Measurements from ENCODE around the gene RIMS3. TPM values are rescaled to one million over a fixed set of nuclear protein-coding genes. Genes with fewer than 3 reads are reported as not detected.

RIMS3 gene
- total and polyA plus RNA-seq, 2 donors, result 3.1 to 4.0 TPM

DNA sequence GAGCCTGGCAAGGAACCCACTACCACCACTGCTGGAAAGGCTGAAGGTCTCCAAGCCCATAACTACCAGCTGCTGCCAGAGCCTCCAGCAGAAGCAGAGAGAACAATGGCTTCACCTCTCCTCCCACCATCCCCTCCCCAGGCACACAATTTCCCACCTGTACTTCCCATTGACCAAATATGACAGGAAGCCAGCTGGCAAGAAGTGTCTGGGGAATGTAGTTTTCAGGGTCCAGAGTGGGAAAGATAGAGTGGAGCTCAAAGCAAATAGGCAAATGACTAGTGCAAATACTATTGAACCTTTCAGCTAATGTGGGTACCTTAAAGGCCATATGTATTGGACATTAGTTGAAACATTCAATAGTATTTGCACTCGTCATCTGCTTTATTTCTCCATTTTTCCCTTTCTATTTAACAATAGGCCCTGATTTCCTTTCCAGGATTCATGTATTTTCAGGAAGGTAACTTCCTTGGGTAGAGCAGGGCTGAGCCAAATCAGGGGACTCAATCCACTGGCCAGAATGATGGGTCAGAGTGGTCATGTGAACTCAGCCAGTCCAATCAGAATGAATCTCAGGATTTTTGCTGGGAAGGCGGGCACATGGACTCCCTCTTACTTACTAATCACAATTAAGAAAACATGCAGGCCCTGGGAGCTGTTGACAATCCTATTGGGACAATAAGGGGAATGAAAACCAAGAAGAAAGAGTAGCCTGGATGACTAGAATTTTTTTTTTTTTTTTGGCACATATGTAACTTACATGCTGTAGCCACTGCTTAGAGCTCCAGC, 13.9 kb upstream of the RIMS3 start:
- no peak overlapping the region for H3K4me3 ChIP-seq (ENCODE audit: low read depth, low read length)
- no peak for DNase-seq (ENCODE audit: extremely low spot score)
- no peak overlapping the region for H3K27ac ChIP-seq (ENCODE audit: low read depth)
- 95% methylated on average over 2 of the region's 2 CpGs for WGBS
- no peaks in the 10 kb centered on the region for H3K4me1 ChIP-seq (ENCODE audit: insufficient read depth)
- no peaks in the 10 kb centered on the region for H3K36me3 ChIP-seq (ENCODE audit: insufficient read depth)

DNA sequence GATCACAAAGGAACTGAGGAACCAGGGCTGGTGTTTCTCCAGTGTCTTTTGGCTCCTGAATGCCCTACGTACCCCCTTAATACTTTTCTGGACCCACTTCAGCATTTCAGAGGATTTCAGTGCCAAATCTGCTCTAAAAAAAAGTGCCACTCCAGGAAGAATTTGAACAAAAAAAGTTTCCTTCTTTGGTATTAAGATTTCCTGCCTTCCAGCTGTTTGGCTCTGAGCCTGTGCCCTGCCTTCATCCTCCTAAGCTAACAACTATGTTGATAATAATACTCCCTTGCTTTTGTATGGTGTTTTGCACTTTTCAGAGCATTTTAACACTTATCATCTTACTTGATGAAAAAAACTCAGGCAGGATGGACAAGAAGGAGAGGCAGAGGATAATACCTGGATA, 11.0 kb upstream of the RIMS3 start:
- no peaks in the 10 kb centered on the region for H3K4me1 ChIP-seq (ENCODE audit: insufficient read depth)
- no peak overlapping the region for H3K27ac ChIP-seq (ENCODE audit: low read depth)
- WGBS, result 19% methylated on average over 1 of the region's 1 CpG
- no peaks in the 10 kb centered on the region for H3K36me3 ChIP-seq (ENCODE audit: insufficient read depth)
- no peak overlapping the region for H3K4me3 ChIP-seq (ENCODE audit: low read depth, low read length)
- no peak for DNase-seq (ENCODE audit: extremely low spot score)

DNA sequence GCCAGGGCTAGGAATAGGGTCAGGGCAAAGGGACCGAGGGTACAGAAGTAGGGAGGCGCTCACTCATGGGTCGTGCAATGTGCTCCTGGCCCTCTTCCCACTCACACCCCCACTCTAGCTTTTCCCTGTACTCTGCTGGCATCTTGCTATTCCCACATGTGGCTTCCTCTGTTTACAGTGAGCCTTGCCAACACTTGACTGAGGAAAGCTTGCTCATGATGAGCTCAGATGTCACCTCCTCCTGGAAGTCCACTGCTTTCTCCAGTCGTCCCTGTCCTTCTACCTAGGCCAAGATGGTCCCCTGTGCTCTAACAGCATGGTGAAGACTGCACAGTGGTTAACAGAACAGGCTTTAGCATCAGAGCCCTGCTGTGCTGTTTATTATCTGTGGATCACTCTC, 8.0 kb upstream of the RIMS3 start:
- 82% methylated on average over 4 of the region's 4 CpGs for WGBS
- Histone ChIP-seq H3K4me3 (ENCODE audit: low read depth, low read length) (no peak overlapping the region), H3K27ac (ENCODE audit: low read depth) (no peak overlapping the region), H3K4me1 (ENCODE audit: insufficient read depth) (no peaks in the 10 kb centered on the region), H3K36me3 (ENCODE audit: insufficient read depth) (no peaks in the 10 kb centered on the region)
- no peak for DNase-seq (ENCODE audit: extremely low spot score)

DNA sequence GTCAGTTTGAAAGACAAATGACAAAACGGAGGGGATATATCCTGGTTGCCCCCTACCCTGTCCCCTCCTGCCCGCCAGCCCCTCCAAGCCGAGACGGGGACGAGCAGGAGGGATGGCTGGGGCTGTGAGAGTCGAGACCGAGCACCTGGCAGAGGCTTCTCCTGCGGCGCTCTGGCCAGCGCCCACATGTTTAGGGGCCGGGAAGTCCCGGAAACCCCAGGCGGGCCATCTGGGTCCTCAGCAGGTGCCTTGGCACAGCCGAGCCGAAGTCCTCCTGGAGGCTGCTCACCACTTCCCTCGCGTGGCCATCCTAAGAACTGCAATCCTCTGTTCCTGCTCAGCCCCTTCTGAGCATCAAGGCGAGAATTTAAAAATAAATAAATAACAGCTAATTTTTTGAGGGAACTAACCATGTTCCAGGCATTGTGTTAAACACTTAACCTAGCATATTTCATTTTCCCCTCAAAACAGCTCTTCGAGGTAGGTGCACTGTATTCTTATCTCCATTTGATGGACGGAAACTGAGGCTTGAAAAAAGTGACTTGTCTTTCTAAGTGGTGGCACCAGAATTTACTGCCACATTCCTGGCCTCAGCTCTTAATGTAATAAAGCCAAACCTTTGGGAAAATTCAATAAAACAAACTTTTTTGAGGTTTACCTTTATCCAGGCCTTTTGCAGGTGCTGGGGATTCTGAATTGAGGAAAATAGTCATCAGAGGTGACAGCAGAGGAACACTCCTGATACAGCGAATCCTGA, 3.5 kb upstream of the RIMS3 start:
- H3K4me1 ChIP-seq (ENCODE audit: insufficient read depth), result no peaks in the 10 kb centered on the region
- DNase-seq (ENCODE audit: extremely low spot score), result no peak
- 11% methylated on average over 21 of the region's 21 CpGs for WGBS
- no peak overlapping the region for H3K27ac ChIP-seq (ENCODE audit: low read depth)
- H3K36me3 ChIP-seq (ENCODE audit: insufficient read depth), result no peaks in the 10 kb centered on the region
- no peak overlapping the region for H3K4me3 ChIP-seq (ENCODE audit: low read depth, low read length)

DNA sequence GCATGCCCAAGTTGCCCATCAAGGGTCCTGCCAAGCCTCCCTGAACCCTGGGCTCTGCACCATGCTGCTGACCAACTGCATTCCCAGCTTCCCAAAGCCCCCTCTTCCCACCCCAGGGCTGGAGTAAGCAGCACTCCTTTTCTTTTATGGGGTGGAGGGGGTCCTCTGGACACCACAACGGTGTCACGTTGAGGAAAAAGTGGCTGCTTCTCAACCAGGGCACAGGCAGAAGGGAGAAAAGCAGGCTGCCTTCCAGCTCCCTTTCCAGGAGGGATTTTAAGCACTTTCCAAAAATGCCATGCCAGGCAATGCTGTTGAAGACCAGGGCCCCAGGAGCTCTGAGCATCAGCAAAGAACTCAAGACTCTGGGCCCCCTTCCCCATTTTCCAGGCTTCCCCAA, 691 bp downstream of the RIMS3 start:
- peak overlapping the region; percentile 79 for H3K4me3 ChIP-seq (ENCODE audit: low read depth, low read length)
- no peaks in the 10 kb centered on the region for H3K36me3 ChIP-seq (ENCODE audit: insufficient read depth)
- H3K27ac ChIP-seq (ENCODE audit: low read depth), result no peak overlapping the region
- no peak for DNase-seq (ENCODE audit: extremely low spot score)
- H3K4me1 ChIP-seq (ENCODE audit: insufficient read depth), result no peaks in the 10 kb centered on the region
- 48% methylated on average over 2 of the region's 2 CpGs for WGBS

DNA sequence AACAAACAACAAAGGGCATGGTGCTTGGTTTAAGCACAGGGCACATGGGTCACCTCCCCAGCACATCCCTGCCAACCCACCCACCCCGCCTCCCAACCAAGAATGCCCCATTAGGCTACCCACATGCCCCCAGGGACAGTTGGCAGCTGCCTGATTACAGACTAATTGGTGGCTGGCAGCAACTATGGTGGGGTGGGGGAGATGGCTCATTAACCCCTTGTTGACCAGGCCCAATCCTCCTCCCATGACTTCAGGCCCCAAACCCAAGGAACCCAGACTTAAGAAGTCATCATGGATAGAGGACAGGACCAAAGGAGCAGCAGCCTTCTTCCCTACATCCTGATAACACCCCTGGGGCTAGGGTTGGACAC, 1.3 kb downstream of the RIMS3 start:
- H3K27ac ChIP-seq (ENCODE audit: low read depth), result no peak overlapping the region
- WGBS, result 92% methylated on average over 1 of the region's 1 CpG

DNA sequence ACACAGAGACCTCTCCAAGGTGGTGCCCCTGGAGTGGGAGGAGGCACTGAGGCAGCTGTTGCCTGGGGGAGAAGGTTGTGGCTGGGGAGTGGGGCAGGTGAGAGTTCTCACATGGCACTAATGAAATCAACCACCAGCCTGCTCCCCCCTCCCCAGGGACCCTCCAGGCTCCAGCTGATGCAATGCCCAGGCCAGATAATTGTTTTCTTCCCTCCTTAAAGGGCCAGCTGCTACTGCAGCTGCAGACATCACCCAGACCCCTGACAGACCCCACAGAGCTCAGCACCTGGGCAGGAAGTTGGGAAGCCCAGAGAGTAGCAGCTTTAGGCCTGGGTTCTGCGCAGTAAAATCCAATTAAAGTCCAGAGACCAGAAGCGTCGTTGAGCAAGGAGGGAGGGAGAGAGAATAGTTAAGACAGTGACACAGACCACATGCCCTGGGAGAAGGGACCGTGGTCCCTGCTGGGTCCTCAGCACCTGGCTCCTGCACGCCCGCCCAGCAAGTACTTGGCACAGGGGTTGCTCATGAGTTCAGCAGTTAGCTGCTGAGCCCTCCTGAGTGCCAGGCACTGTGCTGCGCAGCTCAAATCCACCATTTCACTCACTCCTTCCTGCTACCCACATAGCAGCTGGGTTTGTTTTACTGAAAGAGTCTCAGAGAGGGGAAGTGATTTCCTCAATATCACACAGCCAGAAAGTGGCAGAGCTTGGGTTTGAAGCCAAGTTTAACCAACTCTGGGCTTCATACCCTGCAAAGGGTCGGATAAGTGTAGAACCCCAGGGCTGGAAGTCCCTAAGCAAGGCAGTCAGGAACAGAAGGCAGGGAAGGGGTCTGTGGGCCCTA, 1.9 kb downstream of the RIMS3 start:
- DNase-seq (ENCODE audit: extremely low spot score), result no peak
- Histone ChIP-seq H3K36me3 (ENCODE audit: insufficient read depth) (no peaks in the 10 kb centered on the region), H3K4me1 (ENCODE audit: insufficient read depth) (no peaks in the 10 kb centered on the region), H3K27ac (ENCODE audit: low read depth) (no peak overlapping the region), H3K4me3 (ENCODE audit: low read depth, low read length) (no peak overlapping the region)
- 57% methylated on average over 8 of the region's 8 CpGs for WGBS

More for the DNA sequence above, 1.3 kb downstream of the RIMS3 start:
- DNase-seq (ENCODE audit: extremely low spot score), result no peak
- Histone ChIP-seq H3K4me1 (ENCODE audit: insufficient read depth) (no peaks in the 10 kb centered on the region), H3K36me3 (ENCODE audit: insufficient read depth) (no peaks in the 10 kb centered on the region), H3K4me3 (ENCODE audit: low read depth, low read length) (no peak overlapping the region)

DNA sequence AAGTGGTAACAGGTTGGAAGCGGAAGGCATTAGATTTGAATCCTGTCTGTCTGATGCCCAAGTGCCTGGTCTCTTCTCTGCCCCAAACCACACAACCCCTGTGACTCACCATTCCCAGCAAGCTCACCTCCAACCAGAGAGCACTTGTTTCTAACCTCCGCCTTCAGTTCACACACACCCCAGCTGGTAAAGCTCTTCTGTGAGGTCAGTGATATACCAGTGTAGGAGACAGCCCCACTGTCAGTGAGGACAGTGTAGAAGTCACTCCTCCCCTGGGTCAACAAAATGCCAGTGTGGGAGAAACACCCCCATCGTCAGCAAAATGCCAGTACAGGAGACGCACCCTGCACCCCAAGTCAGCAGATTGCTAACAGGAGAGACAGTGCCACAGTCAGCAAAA, 2.6 kb downstream of the RIMS3 start:
- H3K27ac ChIP-seq (ENCODE audit: low read depth), result no peak overlapping the region
- H3K36me3 ChIP-seq (ENCODE audit: insufficient read depth), result no peaks in the 10 kb centered on the region
- H3K4me1 ChIP-seq (ENCODE audit: insufficient read depth), result no peaks in the 10 kb centered on the region
- 70% methylated on average over 4 of the region's 4 CpGs for WGBS
- no peak for DNase-seq (ENCODE audit: extremely low spot score)
- no peak overlapping the region for H3K4me3 ChIP-seq (ENCODE audit: low read depth, low read length)

DNA sequence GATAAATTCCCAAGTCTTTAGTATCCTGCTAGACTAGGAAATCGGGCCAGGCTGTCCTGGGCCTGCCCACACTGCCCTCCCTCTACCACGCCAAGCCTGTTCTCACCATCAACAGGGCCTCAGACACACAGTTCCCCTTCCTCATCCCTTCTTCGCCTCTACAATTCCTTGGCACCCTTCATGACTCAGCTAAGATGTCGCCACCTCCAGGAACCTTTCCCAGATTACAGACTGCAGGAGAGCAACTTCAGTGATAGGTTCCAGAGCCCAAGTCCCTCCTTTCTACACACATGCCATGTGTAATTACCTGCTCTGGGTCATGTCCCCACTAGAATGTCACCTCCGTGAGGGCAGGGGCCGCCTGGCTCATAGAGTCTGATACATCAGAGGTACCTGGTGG, 3.3 kb downstream of the RIMS3 start:
- Histone ChIP-seq H3K36me3 (ENCODE audit: insufficient read depth) (no peaks in the 10 kb centered on the region), H3K4me3 (ENCODE audit: low read depth, low read length) (no peak overlapping the region), H3K27ac (ENCODE audit: low read depth) (no peak overlapping the region), H3K4me1 (ENCODE audit: insufficient read depth) (no peaks in the 10 kb centered on the region)
- WGBS, result 72% methylated on average over 6 of the region's 6 CpGs
- DNase-seq (ENCODE audit: extremely low spot score), result no peak

DNA sequence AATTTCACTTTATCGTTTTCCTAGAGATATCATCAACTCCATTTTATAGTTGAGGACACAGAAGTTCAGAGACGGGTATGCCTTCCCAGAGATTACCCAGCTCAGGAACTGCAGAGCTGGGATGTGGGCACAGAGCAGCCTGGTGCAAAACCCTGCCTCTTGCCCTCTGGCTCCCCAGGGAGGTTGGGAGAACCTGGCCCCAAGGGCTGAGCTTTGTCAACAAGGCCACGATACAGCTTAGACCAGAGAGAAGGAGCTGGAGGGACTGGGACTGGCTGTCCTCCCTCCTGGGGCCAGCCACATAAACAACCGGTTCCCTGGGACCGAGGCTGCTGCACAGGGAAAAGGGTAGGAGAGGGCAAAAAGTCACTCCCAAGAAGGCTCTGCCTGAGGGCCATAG, 3.8 kb downstream of the RIMS3 start:
- H3K27ac ChIP-seq (ENCODE audit: low read depth), result no peak overlapping the region
- 66% methylated on average over 5 of the region's 5 CpGs for WGBS
- no peaks in the 10 kb centered on the region for H3K4me1 ChIP-seq (ENCODE audit: insufficient read depth)
- H3K36me3 ChIP-seq (ENCODE audit: insufficient read depth), result no peaks in the 10 kb centered on the region
- no peak overlapping the region for H3K4me3 ChIP-seq (ENCODE audit: low read depth, low read length)
- no peak for DNase-seq (ENCODE audit: extremely low spot score)

DNA sequence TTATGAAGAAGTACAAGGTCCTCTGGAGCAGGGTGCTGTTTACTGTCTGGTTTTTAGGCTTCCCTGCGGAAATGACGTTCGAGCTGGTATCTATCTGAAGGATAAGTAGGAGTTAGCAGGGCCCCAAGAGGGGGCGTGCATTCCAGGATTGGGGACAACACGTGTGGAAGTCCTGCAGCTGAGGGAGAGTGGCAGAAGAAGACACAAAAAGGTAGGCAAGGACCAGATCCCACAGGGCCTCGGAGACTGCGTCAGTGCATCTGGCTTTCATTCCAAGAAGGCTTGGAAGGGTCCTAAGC, 5.9 kb downstream of the RIMS3 start:
- Histone ChIP-seq H3K27ac (ENCODE audit: low read depth) (no peak overlapping the region), H3K36me3 (ENCODE audit: insufficient read depth) (no peaks in the 10 kb centered on the region), H3K4me3 (ENCODE audit: low read depth, low read length) (no peak overlapping the region), H3K4me1 (ENCODE audit: insufficient read depth) (no peaks in the 10 kb centered on the region)
- WGBS, result 52% methylated on average over 7 of the region's 7 CpGs
- DNase-seq (ENCODE audit: extremely low spot score), result no peak

DNA sequence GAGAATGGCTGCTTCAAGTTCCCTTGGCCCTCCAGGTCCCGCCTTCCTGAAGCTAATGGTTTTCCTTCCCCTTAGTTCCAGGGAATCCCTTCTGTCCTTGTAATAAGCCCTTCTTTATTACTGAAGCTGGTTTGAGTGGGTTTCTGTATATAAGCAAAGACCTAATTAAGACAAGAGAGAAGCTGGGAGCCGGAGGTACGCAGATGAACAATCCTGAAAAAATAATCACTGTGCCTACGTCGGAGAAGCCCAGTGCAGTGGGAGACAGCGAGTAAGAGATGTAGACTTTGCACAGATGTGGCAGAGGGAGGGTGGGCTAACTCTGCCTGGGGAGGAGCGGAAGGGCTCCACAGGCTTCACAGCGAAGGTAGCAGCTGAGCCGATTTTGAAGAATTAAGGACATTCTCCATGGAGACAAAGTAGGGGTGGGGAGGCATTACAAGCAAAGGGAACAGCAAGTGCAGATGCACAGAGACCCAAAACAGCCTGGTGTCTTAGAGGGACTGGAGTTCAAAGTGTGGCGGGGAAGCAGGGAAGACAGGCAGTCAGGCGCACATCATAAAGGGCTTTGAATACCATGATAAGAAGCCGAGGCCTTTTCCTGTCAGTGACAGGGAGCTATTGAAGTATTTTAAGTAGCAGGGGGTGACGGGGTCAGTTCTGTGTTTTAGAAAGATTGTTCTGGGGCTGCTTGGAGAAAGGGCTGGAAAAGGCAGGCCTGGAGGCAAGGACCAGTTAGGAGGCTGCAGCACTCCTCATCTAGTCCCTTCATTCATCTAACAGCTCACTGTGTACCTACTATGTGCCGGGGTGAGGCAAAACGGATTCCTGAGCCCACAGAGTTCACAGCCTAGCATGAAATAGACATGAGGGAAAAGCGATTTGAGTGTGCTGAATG, 6.5 kb downstream of the RIMS3 start:
- 64% methylated on average over 16 of the region's 16 CpGs for WGBS
- H3K36me3 ChIP-seq (ENCODE audit: insufficient read depth), result no peaks in the 10 kb centered on the region
- H3K27ac ChIP-seq (ENCODE audit: low read depth), result no peak overlapping the region
- no peak for DNase-seq (ENCODE audit: extremely low spot score)
- no peak overlapping the region for H3K4me3 ChIP-seq (ENCODE audit: low read depth, low read length)
- no peaks in the 10 kb centered on the region for H3K4me1 ChIP-seq (ENCODE audit: insufficient read depth)

DNA sequence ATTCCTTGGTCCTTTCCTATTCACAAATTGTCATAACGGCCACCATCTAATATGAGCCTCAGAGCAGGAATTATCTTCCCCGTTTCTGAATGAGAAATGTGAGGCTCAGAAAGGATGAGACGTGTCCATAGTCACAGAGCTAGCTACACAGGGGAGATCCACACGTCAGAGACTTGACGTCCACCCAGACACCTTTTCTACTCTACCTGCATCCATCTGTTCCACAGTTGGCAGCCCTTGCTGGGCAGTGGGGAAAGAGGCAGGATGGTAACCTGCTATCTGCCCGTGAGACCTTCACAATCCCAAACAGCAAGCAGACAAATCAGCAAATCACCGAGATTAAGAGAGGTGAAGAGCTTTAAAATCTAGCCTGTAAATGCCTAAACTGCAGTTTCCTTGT, 8.4 kb downstream of the RIMS3 start:
- WGBS, result 78% methylated on average over 7 of the region's 7 CpGs
- no peak overlapping the region for H3K27ac ChIP-seq (ENCODE audit: low read depth)
- H3K36me3 ChIP-seq (ENCODE audit: insufficient read depth), result no peaks in the 10 kb centered on the region
- H3K4me3 ChIP-seq (ENCODE audit: low read depth, low read length), result no peak overlapping the region
- H3K4me1 ChIP-seq (ENCODE audit: insufficient read depth), result no peaks in the 10 kb centered on the region
- DNase-seq (ENCODE audit: extremely low spot score), result no peak

All from urinary bladder (tissue), 4 donors.